ENCODE results near the gene ATP10A.

- TF ChIP-seq, protein P1, sequence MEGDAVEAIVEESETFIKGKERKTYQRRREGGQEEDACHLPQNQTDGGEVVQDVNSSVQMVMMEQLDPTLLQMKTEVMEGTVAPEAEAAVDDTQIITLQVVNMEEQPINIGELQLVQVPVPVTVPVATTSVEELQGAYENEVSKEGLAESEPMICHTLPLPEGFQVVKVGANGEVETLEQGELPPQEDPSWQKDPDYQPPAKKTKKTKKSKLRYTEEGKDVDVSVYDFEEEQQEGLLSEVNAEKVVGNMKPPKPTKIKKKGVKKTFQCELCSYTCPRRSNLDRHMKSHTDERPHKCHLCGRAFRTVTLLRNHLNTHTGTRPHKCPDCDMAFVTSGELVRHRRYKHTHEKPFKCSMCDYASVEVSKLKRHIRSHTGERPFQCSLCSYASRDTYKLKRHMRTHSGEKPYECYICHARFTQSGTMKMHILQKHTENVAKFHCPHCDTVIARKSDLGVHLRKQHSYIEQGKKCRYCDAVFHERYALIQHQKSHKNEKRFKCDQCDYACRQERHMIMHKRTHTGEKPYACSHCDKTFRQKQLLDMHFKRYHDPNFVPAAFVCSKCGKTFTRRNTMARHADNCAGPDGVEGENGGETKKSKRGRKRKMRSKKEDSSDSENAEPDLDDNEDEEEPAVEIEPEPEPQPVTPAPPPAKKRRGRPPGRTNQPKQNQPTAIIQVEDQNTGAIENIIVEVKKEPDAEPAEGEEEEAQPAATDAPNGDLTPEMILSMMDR (IDR thresholded peaks at IDR 0.05) = no peak
- no peak for TF ChIP-seq POLR2A (IDR thresholded peaks at IDR 0.05)
These were observed 185.2 kb downstream of the ATP10A start for GRCh38 chr15:25677719-25678499.

All from heart left ventricle (tissue), 13 donors.